HepG2 (cell line): ENCODE data around the gene CNIH4. TPM values are rescaled to one million over a fixed set of nuclear protein-coding genes. Genes with fewer than 3 reads are reported as not detected.

Experiments used
- BRD4 ChIP-seq: sonication (generic); formaldehyde crosslinking; IDR thresholded peaks from 2 replicates; pipeline ENCODE4 v1.4.0; 2020; ENCODE audit warnings: missing genetic modification reagents
- ELK4 ChIP-seq: sonication (generic); formaldehyde crosslinking; IDR thresholded peaks from 2 replicates; pipeline ENCODE4 v1.9.0; 2021; ENCODE audit warnings: missing genetic modification reagents, borderline replicate concordance
- FOXA3 ChIP-seq: IDR thresholded peaks from 2 replicates; pipeline ENCODE4 v1.6.1; 2016; ENCODE audit warnings: missing genetic modification reagents, missing compliant biosample characterization
- HNF4G ChIP-seq, 2 experiments: sonication (generic) in 1 of 2; formaldehyde crosslinking in 1 of 2; IDR thresholded peaks; 2 replicates each; pipeline versions ENCODE4 v1.4.0 to v1.6.1; 2011 to 2020; ENCODE audit warnings: borderline replicate concordance in 2 of 2, low read depth in 2 of 2, mild to moderate bottlenecking in 2 of 2, low read length in 1 of 2, missing genetic modification reagents in 1 of 2, moderate library complexity in 1 of 2
- HNRNPK ChIP-seq: fragments of 200-400 bp; formaldehyde crosslinking; IDR thresholded peaks from 2 replicates; pipeline ENCODE4 v1.6.1; 2018; ENCODE audit warnings: low read length, low read depth, moderate library complexity, mild to moderate bottlenecking; ENCODE audit not compliant: poor library complexity, severe bottlenecking
- HNRNPUL1 ChIP-seq: fragments of 200-400 bp; formaldehyde crosslinking; IDR thresholded peaks from 2 replicates; pipeline ENCODE4 v1.6.1; 2017; ENCODE audit warnings: low read depth, mild to moderate bottlenecking, low read length, moderate library complexity
- KAT2B ChIP-seq: fragments of 150-350 bp; IDR thresholded peaks from 2 replicates; pipeline ENCODE4 v1.6.1; 2014; ENCODE audit warnings: low read depth, low read length, borderline replicate concordance
- MATR3 ChIP-seq: sonication (generic); formaldehyde crosslinking; IDR thresholded peaks from 2 replicates; pipeline ENCODE4 v1.4.0; 2020; ENCODE audit warnings: missing genetic modification reagents
- PLRG1 ChIP-seq: fragments of 450-650 bp; conservative IDR thresholded peaks from 2 replicates; pipeline ENCODE4 v1.6.1; 2016
- RAD21 ChIP-seq: fragments of 450-650 bp; formaldehyde crosslinking; IDR thresholded peaks from 2 replicates; pipeline ENCODE4 v1.5.0; 2020; ENCODE audit warnings: mild to moderate bottlenecking
- SATB2 ChIP-seq: sonication (generic); formaldehyde crosslinking; IDR thresholded peaks from 2 replicates; pipeline ENCODE4 v1.5.0; 2020; ENCODE audit warnings: missing genetic modification reagents
- STAG1 ChIP-seq: sonication (generic); formaldehyde crosslinking; IDR thresholded peaks from 2 replicates; pipeline ENCODE4 v1.4.0; 2020; ENCODE audit warnings: missing genetic modification reagents
- TEAD3 ChIP-seq: optimal IDR thresholded peaks from 2 replicates; pipeline ENCODE3; 2016; ENCODE audit warnings: borderline replicate concordance
- ZBTB8A ChIP-seq: sonication (generic); formaldehyde crosslinking; IDR thresholded peaks from 2 replicates; pipeline ENCODE4 v1.4.0; 2020; ENCODE audit warnings: mild to moderate bottlenecking, low read depth, missing genetic modification reagents, borderline replicate concordance
- ZNF33B ChIP-seq: sonication (generic); formaldehyde crosslinking; IDR thresholded peaks from 2 replicates; pipeline ENCODE4 v1.5.1; 2020; ENCODE audit warnings: mild to moderate bottlenecking, missing genetic modification reagents
- ZNF383 ChIP-seq: sonication (generic); formaldehyde crosslinking; IDR thresholded peaks from 2 replicates; pipeline ENCODE4 v1.4.0; 2020; ENCODE audit warnings: missing genetic modification reagents, mild to moderate bottlenecking, borderline replicate concordance
- ZNF609 ChIP-seq: sonication (generic); formaldehyde crosslinking; IDR thresholded peaks from 2 replicates; pipeline ENCODE4 v1.4.0; 2020; ENCODE audit warnings: mild to moderate bottlenecking, missing genetic modification reagents, borderline replicate concordance
- ZNF724P ChIP-seq: sonication (generic); formaldehyde crosslinking; IDR thresholded peaks from 2 replicates; pipeline ENCODE4 v1.8.0; 2022; ENCODE audit warnings: missing genetic modification reagents, borderline replicate concordance
- polyA plus RNA-seq, 8 experiments: library from polyadenylated mRNA; depleted of rRNA in 3 of 8; stranded (reverse) in 7 of 8; unstranded in 1 of 8; fragments of >200 nt; fragmentation: Illumina TruSeq in 4 of 8; extraction: Trizol in 4 of 8; gene quantifications; 2 replicates each; pipeline versions ENCODE4 v1.2.1 to v1.2.3, GENCODE V29; 2011 to 2016; ENCODE audit warnings: low read depth in 4 of 8, missing spikeins in 1 of 8, mixed read lengths in 1 of 8; ENCODE audit not compliant: insufficient read depth in 1 of 8
- total RNA-seq, 5 experiments: library from RNA; depleted of rRNA; stranded (reverse); fragments of >200 nt; fragmentation: Illumina TruSeq; extraction: Trizol; gene quantifications; 2 replicates each; pipeline ENCODE4 v1.2.3, GENCODE V29; 2016; ENCODE audit warnings: low read depth in 1 of 5
- TF ChIP-seq, protein P1 (sequence below): sonication (generic); formaldehyde crosslinking; IDR thresholded peaks from 2 replicates; pipeline ENCODE4 v1.4.0; 2020; ENCODE audit warnings: missing genetic modification reagents, borderline replicate concordance

CNIH4 gene
- total and polyA plus RNA-seq, 2 of the 13 experiments (the other 11 are each of a cell fraction or from before 2014, with no cell fraction given) = 51.8 to 52.9 TPM

DNA sequence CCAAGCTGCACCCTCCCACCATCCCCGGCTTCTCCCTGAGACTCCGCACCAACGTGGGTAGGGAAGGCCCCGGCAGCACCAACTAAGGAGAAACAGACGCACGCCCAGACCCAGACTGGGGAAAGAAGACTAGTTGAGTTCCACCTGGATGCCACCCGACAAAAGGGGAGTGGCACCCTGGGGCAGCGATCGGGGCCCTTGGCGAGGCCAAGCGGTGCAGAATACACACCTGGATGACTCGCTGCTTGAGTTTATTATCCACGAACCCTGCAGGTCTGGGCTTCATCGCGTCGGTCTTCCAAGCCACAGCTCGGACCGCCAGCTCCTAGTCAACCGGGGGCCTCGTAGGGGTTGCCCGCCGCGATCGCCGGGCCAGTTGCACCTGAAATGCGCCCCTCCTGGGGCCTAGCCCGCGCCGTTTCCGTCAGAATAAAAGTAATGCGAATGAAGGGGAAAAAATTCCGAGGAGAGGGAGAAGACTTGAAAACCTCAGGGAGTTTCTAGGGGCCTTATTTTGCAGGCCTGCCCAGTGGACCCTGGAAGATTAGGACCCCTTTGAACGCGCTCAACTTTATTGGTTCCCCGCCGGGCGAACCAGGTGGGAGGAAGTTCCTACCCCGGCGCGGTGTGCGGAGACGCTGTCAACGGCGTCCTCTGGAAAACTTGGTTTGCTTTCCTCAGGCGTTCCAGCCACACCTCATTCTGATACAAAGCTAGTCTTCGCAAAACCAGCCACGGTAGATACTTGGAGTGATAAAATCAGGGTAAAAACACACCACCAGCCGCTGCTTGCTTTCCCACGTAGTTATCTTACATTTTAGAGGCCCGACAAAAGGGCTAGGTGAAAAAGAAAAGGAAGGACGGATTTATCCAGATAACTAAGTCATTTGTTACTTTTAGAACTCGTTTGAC is 26.6 kb upstream of the CNIH4 start, which contains the start of gene NVL (continued):
- TF ChIP-seq ZNF609 (CRISPR knock-in tag) (no peak), FOXA3 (CRISPR knock-in tag) (no peak; the same call in 1 of the 2 replicates), MATR3 (CRISPR knock-in tag) (no peak), SATB2 (no peak), PLRG1 (no peak), ZNF383 (CRISPR knock-in tag) (no peak), ELK4 (CRISPR knock-in tag) (no peak), HNF4G (IDR thresholded peaks at IDR 0.05; ENCODE audit: borderline replicate concordance, low read depth, low read length) (no peak), HNF4G (CRISPR knock-in tag; IDR thresholded peaks at IDR 0.05; ENCODE audit: borderline replicate concordance, low read depth) (no peak), HNRNPUL1 (no peak), ZNF724P (CRISPR knock-in tag) (no peak), HNRNPK (no peak), RAD21 (CRISPR knock-in tag) (no peak), TEAD3 (peak; percentile 61), KAT2B (no peak), ZBTB8A (no peak), STAG1 (CRISPR knock-in tag) (no peak), ZNF33B (no peak), BRD4 (CRISPR knock-in tag) (no peak)
- TF ChIP-seq, protein P1, sequence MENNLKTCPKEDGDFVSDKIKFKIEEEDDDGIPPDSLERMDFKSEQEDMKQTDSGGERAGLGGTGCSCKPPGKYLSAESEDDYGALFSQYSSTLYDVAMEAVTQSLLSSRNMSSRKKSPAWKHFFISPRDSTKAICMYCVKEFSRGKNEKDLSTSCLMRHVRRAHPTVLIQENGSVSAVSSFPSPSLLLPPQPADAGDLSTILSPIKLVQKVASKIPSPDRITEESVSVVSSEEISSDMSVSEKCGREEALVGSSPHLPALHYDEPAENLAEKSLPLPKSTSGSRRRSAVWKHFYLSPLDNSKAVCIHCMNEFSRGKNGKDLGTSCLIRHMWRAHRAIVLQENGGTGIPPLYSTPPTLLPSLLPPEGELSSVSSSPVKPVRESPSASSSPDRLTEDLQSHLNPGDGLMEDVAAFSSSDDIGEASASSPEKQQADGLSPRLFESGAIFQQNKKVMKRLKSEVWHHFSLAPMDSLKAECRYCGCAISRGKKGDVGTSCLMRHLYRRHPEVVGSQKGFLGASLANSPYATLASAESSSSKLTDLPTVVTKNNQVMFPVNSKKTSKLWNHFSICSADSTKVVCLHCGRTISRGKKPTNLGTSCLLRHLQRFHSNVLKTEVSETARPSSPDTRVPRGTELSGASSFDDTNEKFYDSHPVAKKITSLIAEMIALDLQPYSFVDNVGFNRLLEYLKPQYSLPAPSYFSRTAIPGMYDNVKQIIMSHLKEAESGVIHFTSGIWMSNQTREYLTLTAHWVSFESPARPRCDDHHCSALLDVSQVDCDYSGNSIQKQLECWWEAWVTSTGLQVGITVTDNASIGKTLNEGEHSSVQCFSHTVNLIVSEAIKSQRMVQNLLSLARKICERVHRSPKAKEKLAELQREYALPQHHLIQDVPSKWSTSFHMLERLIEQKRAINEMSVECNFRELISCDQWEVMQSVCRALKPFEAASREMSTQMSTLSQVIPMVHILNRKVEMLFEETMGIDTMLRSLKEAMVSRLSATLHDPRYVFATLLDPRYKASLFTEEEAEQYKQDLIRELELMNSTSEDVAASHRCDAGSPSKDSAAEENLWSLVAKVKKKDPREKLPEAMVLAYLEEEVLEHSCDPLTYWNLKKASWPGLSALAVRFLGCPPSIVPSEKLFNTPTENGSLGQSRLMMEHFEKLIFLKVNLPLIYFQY (CRISPR knock-in tag) = 0 out of 2 replicates have a peak, but pooled peaks have one; percentile 23
